ENCODE measurements around the gene SYMPK. TPM values are rescaled to one million over a fixed set of nuclear protein-coding genes. Genes with fewer than 3 reads are reported as not detected.

The SYMPK gene
- polyA plus RNA-seq, 1 of the 3 experiments (the other 2 are of a cell fraction), result 92.7 TPM

DNA sequence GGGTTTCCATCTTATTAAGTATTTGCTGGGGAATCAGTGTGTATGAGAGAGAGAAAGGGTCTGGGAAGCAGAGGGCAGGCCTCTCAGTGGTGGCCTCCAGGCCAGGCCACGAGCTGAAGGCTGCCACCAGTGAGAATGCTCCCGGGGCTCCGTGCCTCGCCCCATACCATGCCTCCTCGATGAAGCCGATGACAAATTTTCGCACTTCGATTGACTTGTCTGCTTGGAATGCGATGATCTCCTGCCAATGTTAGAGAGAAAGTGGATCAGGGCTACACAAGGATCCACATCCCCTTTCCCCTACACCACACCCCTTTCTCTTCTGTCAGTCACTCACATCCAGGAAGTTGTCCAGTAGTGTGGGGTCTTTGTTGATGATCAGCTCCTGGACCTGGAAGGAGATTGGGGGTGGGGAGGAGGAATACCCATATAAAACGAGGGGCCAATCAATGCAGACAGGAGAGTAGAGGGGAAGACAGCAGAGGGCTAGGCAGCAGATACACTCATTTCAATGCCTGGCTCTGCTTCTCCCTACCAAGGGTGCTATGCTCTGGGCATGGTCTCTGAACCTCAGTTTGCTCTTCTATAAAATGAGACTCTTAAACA lies 10.7 kb downstream of the SYMPK start:
- Histone ChIP-seq H3K27me3 (ENCODE audit: insufficient read depth) (no peaks in the 10 kb centered on the region), H3K4me3 (ENCODE audit: low read depth in 2 of 2, low read length in 1 of 2) (no peak overlapping the region), H3K36me3 (replicated peaks in 1 of 2; ENCODE audit: control insufficient read depth in 1 of 2, insufficient read depth in 2 of 2, low read length in 1 of 2) (peaks cover 60 to 62% of the 10 kb centered on the region in 2 experiments), H3K79me2 (ENCODE audit: insufficient read depth) (peaks cover 27% of the 10 kb centered on the region), H3K9ac (no peak overlapping the region), H3K9me3 (no peaks in the 10 kb centered on the region), H3K9me2 (no peaks in the 10 kb centered on the region), H4K20me1 (ENCODE audit: insufficient read depth) (0 out of 2 replicates have a peak, but pooled peaks cover 16% of the 10 kb centered on the region), H3K4me1 (ENCODE audit: control insufficient read depth in 1 of 2, insufficient read depth in 2 of 2, low read depth in 1 of 2, low read length in 1 of 2) (no peaks in the 10 kb centered on the region), H3K4me2 (no peak overlapping the region), H3K27ac (ENCODE audit: low read depth in 2 of 2, low read length in 1 of 2) (no peak overlapping the region), H3F3A (replicated peaks; ENCODE audit: insufficient read depth) (no peaks in the 10 kb centered on the region), H2AFZ (ENCODE audit: low read depth) (no peak overlapping the region)
- 96% methylated on average over 10 of the region's 10 CpGs for WGBS (ENCODE audit: low lambda C conversion rate)
- no peak for DNase-seq
- TF ChIP-seq, protein P1, sequence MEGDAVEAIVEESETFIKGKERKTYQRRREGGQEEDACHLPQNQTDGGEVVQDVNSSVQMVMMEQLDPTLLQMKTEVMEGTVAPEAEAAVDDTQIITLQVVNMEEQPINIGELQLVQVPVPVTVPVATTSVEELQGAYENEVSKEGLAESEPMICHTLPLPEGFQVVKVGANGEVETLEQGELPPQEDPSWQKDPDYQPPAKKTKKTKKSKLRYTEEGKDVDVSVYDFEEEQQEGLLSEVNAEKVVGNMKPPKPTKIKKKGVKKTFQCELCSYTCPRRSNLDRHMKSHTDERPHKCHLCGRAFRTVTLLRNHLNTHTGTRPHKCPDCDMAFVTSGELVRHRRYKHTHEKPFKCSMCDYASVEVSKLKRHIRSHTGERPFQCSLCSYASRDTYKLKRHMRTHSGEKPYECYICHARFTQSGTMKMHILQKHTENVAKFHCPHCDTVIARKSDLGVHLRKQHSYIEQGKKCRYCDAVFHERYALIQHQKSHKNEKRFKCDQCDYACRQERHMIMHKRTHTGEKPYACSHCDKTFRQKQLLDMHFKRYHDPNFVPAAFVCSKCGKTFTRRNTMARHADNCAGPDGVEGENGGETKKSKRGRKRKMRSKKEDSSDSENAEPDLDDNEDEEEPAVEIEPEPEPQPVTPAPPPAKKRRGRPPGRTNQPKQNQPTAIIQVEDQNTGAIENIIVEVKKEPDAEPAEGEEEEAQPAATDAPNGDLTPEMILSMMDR (IDR thresholded peaks at IDR 0.05), result no peak
- TF ChIP-seq CHD2 (IDR thresholded peaks at IDR 0.05; ENCODE audit: low read length, partially characterized antibody) (no peak), RFX5 (IDR thresholded peaks at IDR 0.05; ENCODE audit: low read length) (no peak), SIN3A (IDR thresholded peaks at IDR 0.05; ENCODE audit: borderline replicate concordance, low read depth, low read length) (no peak), TEAD4 (IDR thresholded peaks at IDR 0.05; ENCODE audit: borderline replicate concordance, insufficient read depth) (no peak), SMC3 (IDR thresholded peaks at IDR 0.05; ENCODE audit: low read depth, low read length) (no peak), ELF1 (IDR thresholded peaks at IDR 0.05) (no peak), JUND (IDR thresholded peaks at IDR 0.05) (no peak), FOXM1 (IDR thresholded peaks at IDR 0.05; ENCODE audit: low read depth) (no peak)
- TF ChIP-seq, protein P2, sequence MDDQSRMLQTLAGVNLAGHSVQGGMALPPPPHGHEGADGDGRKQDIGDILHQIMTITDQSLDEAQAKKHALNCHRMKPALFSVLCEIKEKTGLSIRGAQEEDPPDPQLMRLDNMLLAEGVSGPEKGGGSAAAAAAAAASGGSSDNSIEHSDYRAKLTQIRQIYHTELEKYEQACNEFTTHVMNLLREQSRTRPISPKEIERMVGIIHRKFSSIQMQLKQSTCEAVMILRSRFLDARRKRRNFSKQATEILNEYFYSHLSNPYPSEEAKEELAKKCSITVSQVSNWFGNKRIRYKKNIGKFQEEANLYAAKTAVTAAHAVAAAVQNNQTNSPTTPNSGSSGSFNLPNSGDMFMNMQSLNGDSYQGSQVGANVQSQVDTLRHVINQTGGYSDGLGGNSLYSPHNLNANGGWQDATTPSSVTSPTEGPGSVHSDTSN (IDR thresholded peaks at IDR 0.05), result no peak
- CTCF ChIA-PET, result no interaction called here
- POLR2A ChIA-PET, result no interaction called here

- H3K4me3 ChIP-seq (ENCODE audit: low read depth in 2 of 2, low read length in 1 of 2), result no peak overlapping the region
- H4K20me1 ChIP-seq (ENCODE audit: insufficient read depth), result no peaks in the 10 kb centered on the region
- DNase-seq, result no peak
- H3K9me3 ChIP-seq, result no peaks in the 10 kb centered on the region
- no peaks in the 10 kb centered on the region; the same call in 1 of the 2 replicates for H3K79me2 ChIP-seq (ENCODE audit: insufficient read depth)
- no peaks in the 10 kb centered on the region for H3F3A ChIP-seq (replicated peaks; ENCODE audit: insufficient read depth)
- WGBS (ENCODE audit: low lambda C conversion rate), result 94% methylated on average over 4 of the region's 4 CpGs
- H3K4me1 ChIP-seq (ENCODE audit: control insufficient read depth in 1 of 2, insufficient read depth in 2 of 2, low read depth in 1 of 2, low read length in 1 of 2), result no peaks in the 10 kb centered on the region
- ChIA-PET CTCF (interaction anchor here (0.8 to 5.9 kb wide), 8 partner anchors 9 to 167 kb away, joined by 3 to 35 read pairs (median 4); partner anchors contain the start of genes FOXA3 and SYMPK), POLR2A (interaction anchor here (0.6 kb wide), 1 partner anchor 11 kb away, joined by 5 read pairs; no protein-coding TSS in a partner anchor)
- TF ChIP-seq, protein P1 (IDR thresholded peaks at IDR 0.05), result peak; percentile 41
- no peak for TF ChIP-seq FOXM1 (IDR thresholded peaks at IDR 0.05; ENCODE audit: low read depth)
- no peaks in the 10 kb centered on the region for H3K27me3 ChIP-seq (ENCODE audit: insufficient read depth)
- no peak overlapping the region for H2AFZ ChIP-seq (ENCODE audit: low read depth)
- H3K4me2 ChIP-seq, result no peak overlapping the region
- no peak overlapping the region for H3K9ac ChIP-seq
- no peak overlapping the region for H3K27ac ChIP-seq (ENCODE audit: low read depth in 2 of 2, low read length in 1 of 2)
- H3K9me2 ChIP-seq, result no peaks in the 10 kb centered on the region
- H3K36me3 ChIP-seq (replicated peaks in 1 of 2; ENCODE audit: control insufficient read depth in 1 of 2, insufficient read depth in 2 of 2, low read length in 1 of 2), result peaks cover 68 to 70% of the 10 kb centered on the region in 2 experiments
Measured at GRCh38 chr19:45848922-45849321, 14.0 kb downstream of the SYMPK start.

All from SK-N-SH (cell line).